MCF 10A (cell line): Measurements from ENCODE around the gene OPCML. TPM values are rescaled to one million over a fixed set of nuclear protein-coding genes. Genes with fewer than 3 reads are reported as not detected.

ENCODE experiments used
- BruUV-seq: library from RNA; stranded (reverse); fragments of 400-500 nt; replicated peaks from 2 replicates; lab custom pipeline; 2021; lab: Mats Ljungman, UMichigan
- CTCF ChIA-PET: fragments of 300-600 bp; sonication (Branson Sonifier 250); formaldehyde crosslinking; extraction: SDS; loops from one replicate; lab custom pipeline; 2021; ENCODE audit warnings: antibody characterized with exemption, inconsistent platforms; lab: Yijun Ruan, JAX
- POLR2A ChIA-PET: fragments of 300-600, 350-650 bp; sonication (Branson Sonifier 250); formaldehyde crosslinking; extraction: SDS; loops from one replicate; lab custom pipeline; 2020; ENCODE audit warnings: antibody characterized with exemption, inconsistent platforms; lab: Yijun Ruan, JAX
- DNase-seq: peaks from one replicate; pipeline ENCODE4 v3.0.0-alpha.2; 2018; ENCODE audit not compliant: unreplicated experiment
- H3K27ac Mint-ChIP-seq: one replicate; pipeline ENCODE4 v1.8.0; 2022; ENCODE audit warnings: mild to moderate bottlenecking, low read depth, mixed read lengths; ENCODE audit not compliant: unreplicated experiment
- H3K27me3 Mint-ChIP-seq: one replicate; pipeline ENCODE4 v1.8.0; 2022; ENCODE audit warnings: mixed read lengths; ENCODE audit not compliant: insufficient read depth, unreplicated experiment
- H3K36me3 Mint-ChIP-seq: one replicate; pipeline ENCODE4 v1.8.0; 2022; ENCODE audit warnings: mild to moderate bottlenecking, moderate library complexity, mixed read lengths; ENCODE audit not compliant: insufficient read depth, unreplicated experiment
- H3K4me1 Mint-ChIP-seq: one replicate; pipeline ENCODE4 v1.8.0; 2022; ENCODE audit warnings: mixed read lengths; ENCODE audit not compliant: insufficient read depth, unreplicated experiment
- H3K4me3 Mint-ChIP-seq: one replicate; pipeline ENCODE4 v1.8.0; 2022; ENCODE audit warnings: mild to moderate bottlenecking, moderate library complexity, mixed read lengths; ENCODE audit not compliant: unreplicated experiment
- H3K9me3 Mint-ChIP-seq: one replicate; pipeline ENCODE4 v1.8.0; 2022; ENCODE audit warnings: mixed read lengths; ENCODE audit not compliant: unreplicated experiment
- intact Hi-C: fragments of 100-400 bp; cut with micrococcal nuclease; formaldehyde crosslinking; loops from 2 replicates; pipeline ENCODE4 v1.14.1; 2022
- total RNA-seq: library from RNA; stranded (reverse); gene quantifications from 2 replicates; pipeline ENCODE4 v1.2.3, GENCODE V29; 2022
- TF ChIP-seq, protein P1 (sequence below): fragments of 200-600 bp; IDR thresholded peaks from one replicate; pipeline ENCODE4 v1.8.0; 2022; ENCODE audit warnings: antibody characterized with exemption, mild to moderate bottlenecking; ENCODE audit not compliant: unreplicated experiment

OPCML gene
- total RNA-seq, 1 experiment from 2014 or later: not detected

DNA sequence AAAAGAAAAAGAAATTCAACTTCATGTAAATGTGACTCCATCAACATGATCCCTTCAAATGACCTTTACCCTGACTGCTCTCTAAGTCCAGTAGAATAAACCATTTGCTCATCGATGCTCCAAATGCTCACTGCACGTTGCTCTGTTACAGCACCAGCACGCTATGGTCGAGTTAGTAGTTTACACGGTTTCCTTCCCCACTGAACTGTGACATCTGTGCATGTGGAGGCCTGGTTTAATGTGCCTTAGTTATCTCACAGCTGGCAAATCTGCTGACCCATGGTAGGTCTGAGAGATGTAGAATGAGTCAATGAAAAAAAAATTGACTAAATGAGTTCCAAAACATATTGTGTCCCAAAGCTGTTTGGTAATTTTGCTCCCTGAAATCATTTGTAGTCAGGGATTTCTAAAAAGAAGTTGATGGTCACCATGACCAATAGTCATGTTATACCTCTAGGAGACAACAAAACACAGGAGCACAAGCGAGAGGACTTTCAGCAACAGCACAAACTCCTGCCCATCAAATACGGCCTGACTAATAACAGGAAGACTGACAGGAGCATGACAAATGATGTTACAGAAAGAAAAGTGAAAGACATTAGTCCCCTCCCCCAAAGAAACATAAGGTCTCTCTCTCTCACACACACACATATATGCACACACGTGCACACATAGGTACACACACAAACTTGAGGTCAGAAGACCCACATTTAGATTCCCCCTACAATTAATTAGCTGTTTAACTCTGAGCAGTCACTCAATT, 624.5 kb downstream of the OPCML start:
- no peak for DNase-seq
- POLR2A ChIA-PET: no interaction called here
- Mint-ChIP-seq H3K27me3 (no peaks in the 10 kb centered on the region), H3K9me3 (peaks cover 32% of the 10 kb centered on the region), H3K36me3 (no peaks in the 10 kb centered on the region), H3K4me1 (no peaks in the 10 kb centered on the region), H3K27ac (no peak overlapping the region), H3K4me3 (no peak overlapping the region)
- TF ChIP-seq, protein P1, sequence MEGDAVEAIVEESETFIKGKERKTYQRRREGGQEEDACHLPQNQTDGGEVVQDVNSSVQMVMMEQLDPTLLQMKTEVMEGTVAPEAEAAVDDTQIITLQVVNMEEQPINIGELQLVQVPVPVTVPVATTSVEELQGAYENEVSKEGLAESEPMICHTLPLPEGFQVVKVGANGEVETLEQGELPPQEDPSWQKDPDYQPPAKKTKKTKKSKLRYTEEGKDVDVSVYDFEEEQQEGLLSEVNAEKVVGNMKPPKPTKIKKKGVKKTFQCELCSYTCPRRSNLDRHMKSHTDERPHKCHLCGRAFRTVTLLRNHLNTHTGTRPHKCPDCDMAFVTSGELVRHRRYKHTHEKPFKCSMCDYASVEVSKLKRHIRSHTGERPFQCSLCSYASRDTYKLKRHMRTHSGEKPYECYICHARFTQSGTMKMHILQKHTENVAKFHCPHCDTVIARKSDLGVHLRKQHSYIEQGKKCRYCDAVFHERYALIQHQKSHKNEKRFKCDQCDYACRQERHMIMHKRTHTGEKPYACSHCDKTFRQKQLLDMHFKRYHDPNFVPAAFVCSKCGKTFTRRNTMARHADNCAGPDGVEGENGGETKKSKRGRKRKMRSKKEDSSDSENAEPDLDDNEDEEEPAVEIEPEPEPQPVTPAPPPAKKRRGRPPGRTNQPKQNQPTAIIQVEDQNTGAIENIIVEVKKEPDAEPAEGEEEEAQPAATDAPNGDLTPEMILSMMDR: no peak
- intact Hi-C loops: no loop called here
- CTCF ChIA-PET: no interaction called here
- BruUV-seq: no TSS peak

DNA sequence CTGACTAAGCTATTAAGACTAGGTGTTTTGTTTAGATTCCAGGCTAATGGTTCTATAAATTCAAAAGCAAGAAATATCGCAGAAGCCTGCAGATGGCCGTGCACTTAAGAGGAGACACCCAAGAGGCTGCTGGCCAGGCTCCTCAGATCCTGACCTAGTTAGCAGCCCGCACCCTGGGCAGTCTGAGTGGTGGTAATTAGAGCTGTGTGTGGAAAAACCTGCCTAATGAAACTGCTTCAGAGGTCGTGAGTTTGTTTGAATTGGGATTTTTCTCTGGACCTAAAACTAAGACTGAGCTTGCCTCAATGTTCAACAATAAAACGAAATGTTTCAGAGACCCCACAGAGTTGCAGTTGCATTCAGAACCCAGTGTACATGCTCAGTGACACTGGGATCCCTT, 627.7 kb downstream of the OPCML start:
- H3K36me3 Mint-ChIP-seq: no peaks in the 10 kb centered on the region
- H3K27ac Mint-ChIP-seq: no peak overlapping the region
- no TSS peak for BruUV-seq
- H3K4me3 Mint-ChIP-seq: no peak overlapping the region
- DNase-seq: no peak
- ChIA-PET CTCF (interaction anchor here (1.1 kb wide), 1 partner anchor 36 kb away, joined by 5 read pairs; no protein-coding TSS in a partner anchor), POLR2A (interaction anchor here (1.0 kb wide), 1 partner anchor 17 kb away, joined by 3 read pairs; no protein-coding TSS in a partner anchor)
- no peaks in the 10 kb centered on the region for H3K27me3 Mint-ChIP-seq
- TF ChIP-seq, protein P1: no peak
- peaks cover 36% of the 10 kb centered on the region for H3K9me3 Mint-ChIP-seq
- intact Hi-C loops: no loop called here
- no peaks in the 10 kb centered on the region for H3K4me1 Mint-ChIP-seq

DNA sequence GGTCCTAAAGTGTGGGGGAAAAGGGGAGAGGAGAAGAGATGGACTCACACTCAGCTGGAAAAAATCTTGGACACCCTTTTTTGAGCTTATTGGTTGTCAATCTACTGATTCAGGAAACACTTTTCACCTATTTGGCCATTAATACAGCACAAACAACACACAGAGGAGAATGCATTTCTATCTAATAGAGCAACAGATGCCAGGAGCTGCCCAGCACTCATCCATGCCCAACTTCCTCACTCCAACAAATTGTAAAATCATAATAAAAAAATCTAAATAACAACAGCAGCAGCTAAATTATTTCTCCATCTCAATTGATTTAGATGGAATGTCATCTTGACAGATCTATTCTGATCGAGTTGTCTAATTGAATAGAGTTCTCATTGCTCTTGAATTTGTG, 628.2 kb downstream of the OPCML start:
- H3K4me3 Mint-ChIP-seq: no peak overlapping the region
- no peak for DNase-seq
- no peaks in the 10 kb centered on the region for H3K36me3 Mint-ChIP-seq
- H3K4me1 Mint-ChIP-seq: no peaks in the 10 kb centered on the region
- peaks cover 41% of the 10 kb centered on the region for H3K9me3 Mint-ChIP-seq
- no TSS peak for BruUV-seq
- H3K27ac Mint-ChIP-seq: no peak overlapping the region
- no peaks in the 10 kb centered on the region for H3K27me3 Mint-ChIP-seq
- POLR2A ChIA-PET: interaction anchor here (1.0 kb wide), 1 partner anchor 17 kb away, joined by 3 read pairs; no protein-coding TSS in a partner anchor
- TF ChIP-seq, protein P1: no peak
- CTCF ChIA-PET: interaction anchor here (1.1 to 1.2 kb wide), 2 partner anchors 14 to 37 kb away, joined by 3 to 5 read pairs; no protein-coding TSS in a partner anchor
- intact Hi-C loops: no loop called here

DNA sequence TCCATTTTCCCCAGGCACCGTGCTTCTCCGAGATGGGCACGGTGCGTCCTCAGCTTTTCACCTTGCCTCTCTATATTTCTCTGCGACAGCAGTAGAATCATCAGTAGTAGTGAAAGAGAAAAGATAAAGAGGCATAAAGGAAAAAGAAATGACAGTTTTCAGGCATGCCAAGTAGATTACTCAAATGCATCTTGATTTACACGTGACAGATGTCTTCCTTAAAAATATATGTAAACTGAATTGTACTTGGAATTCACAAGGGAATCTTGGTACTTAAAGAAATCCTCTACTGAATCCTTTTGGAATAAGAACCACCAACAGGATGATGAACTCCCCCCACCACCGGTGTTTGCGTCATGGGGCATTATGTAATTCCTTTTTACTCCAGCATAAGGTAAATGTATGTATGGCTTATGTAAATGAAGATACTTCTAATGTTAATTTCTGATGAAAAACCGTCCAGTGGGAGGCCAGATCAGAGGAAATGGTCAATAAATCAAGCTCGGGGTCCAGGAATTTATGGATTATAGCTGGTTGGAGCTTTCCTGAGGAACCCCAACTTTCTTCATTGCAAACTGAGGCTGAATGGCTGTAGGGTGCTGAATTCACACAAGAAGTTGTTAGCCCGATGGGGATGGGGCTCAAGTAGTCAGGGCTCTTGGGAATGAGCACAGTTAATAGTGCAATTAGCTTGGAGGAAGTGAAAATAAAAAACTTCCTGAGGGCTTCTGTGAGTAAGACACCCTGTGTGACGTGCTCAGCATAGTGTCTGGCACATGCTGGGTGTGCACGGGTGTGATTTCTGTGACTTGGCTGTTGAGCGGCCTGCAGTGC, 630.4 kb downstream of the OPCML start:
- Mint-ChIP-seq H3K27me3 (no peaks in the 10 kb centered on the region), H3K27ac (no peak overlapping the region), H3K9me3 (peaks cover 40% of the 10 kb centered on the region), H3K36me3 (no peaks in the 10 kb centered on the region), H3K4me1 (no peaks in the 10 kb centered on the region), H3K4me3 (no peak overlapping the region)
- no TSS peak for BruUV-seq
- CTCF ChIA-PET: interaction anchor here (0.5 kb wide), 1 partner anchor 716 kb away, joined by 3 read pairs; no protein-coding TSS in a partner anchor
- intact Hi-C loops: no loop called here
- TF ChIP-seq, protein P1: no peak
- POLR2A ChIA-PET: no interaction called here
- no peak for DNase-seq
